GM12878 (cell line): ENCODE measurements around the gene AQP9. TPM values are rescaled to one million over a fixed set of nuclear protein-coding genes. Genes with fewer than 3 reads are reported as not detected.

Experiments
- ATAC-seq: fragments of 200-7000 bp; cut with Tn5 transposase; 3 replicates; pipeline ENCODE4 v1.9.1; 2020; ENCODE audit warnings: mild to moderate bottlenecking, moderate library complexity
- BruUV-seq: library from RNA; stranded (reverse); fragments of 400-500 nt; replicated peaks from 2 replicates; lab custom pipeline; 2021; lab: Mats Ljungman, UMichigan
- CTCF ChIA-PET: fragments of 300-600 bp; sonication (Branson Sonifier 250); formaldehyde crosslinking; extraction: SDS; loops from one replicate; lab custom pipeline; 2021; ENCODE audit warnings: inconsistent platforms; lab: Yijun Ruan, JAX
- POLR2A ChIA-PET: fragments of 350-600 bp; formaldehyde crosslinking; extraction: SDS; loops from one replicate; lab custom pipeline; 2021; ENCODE audit warnings: inconsistent platforms; lab: Charles Lee
- RAD21 ChIA-PET: fragments of 300-600 bp; sonication (Branson Sonifier 250); formaldehyde crosslinking; loops from one replicate; lab custom pipeline; 2023; ENCODE audit warnings: antibody characterized with exemption; ENCODE audit not compliant: unreplicated experiment; lab: Charles Lee
- SMC1A ChIA-PET: fragments of 300-600 bp; sonication (Branson Sonifier 250); formaldehyde crosslinking; loops from one replicate; lab custom pipeline; 2023; ENCODE audit not compliant: unreplicated experiment, uncharacterized antibody; lab: Charles Lee
- DNase-seq: peaks from one replicate; pipeline ENCODE4 v3.0.0-alpha.2; 2011; ENCODE audit warnings: low read depth, low spot score
- FAIRE-seq: peaks from 3 replicates; lab custom pipeline; 2011; peaks lifted over from hg19 to GRCh38; lab: Jason Lieb, UNC
- H2AFZ ChIP-seq: 2 replicates; pipeline ENCODE4 v1.6.0; 2011; ENCODE audit warnings: low read depth, low read length, control low read depth; ENCODE audit not compliant: control insufficient read depth
- H3K27ac ChIP-seq: 2 replicates; pipeline ENCODE4 v1.5.1; 2011; ENCODE audit warnings: control low read depth; ENCODE audit not compliant: control insufficient read depth, insufficient read depth
- H3K27me3 ChIP-seq, 2 experiments: replicated peaks in 1 of 2; 2 replicates each; pipeline versions ENCODE4 v1.6.0 to v1.6.1; 2011; ENCODE audit warnings: low read length in 1 of 2; ENCODE audit not compliant: control insufficient read depth in 2 of 2, insufficient read depth in 2 of 2
- H3K36me3 ChIP-seq, 2 experiments: 2 replicates each; pipeline ENCODE4 v1.5.1; 2011; ENCODE audit warnings: low read length in 1 of 2; ENCODE audit not compliant: control insufficient read depth in 2 of 2, insufficient read depth in 2 of 2
- H3K4me1 ChIP-seq: 2 replicates; pipeline ENCODE4 v1.6.1; 2011; ENCODE audit warnings: mild to moderate bottlenecking, low read length, moderate library complexity, mixed read lengths; ENCODE audit not compliant: control insufficient read depth, insufficient read depth
- H3K4me2 ChIP-seq: 2 replicates; pipeline ENCODE4 v1.6.0; 2011; ENCODE audit warnings: control low read depth; ENCODE audit not compliant: control insufficient read depth, insufficient read depth
- H3K4me3 ChIP-seq: fragments of 200-600 bp; sonication (generic); 2 replicates; pipeline ENCODE4 v1.5.1; 2016
- H3K79me2 ChIP-seq: 2 replicates; pipeline ENCODE4 v1.6.0; 2011; ENCODE audit warnings: low read length; ENCODE audit not compliant: control insufficient read depth, insufficient read depth
- H3K9ac ChIP-seq: 2 replicates; pipeline ENCODE4 v1.8.0; 2011; ENCODE audit warnings: low read length, control low read depth, mixed read lengths; ENCODE audit not compliant: control insufficient read depth, insufficient read depth
- H3K9me3 ChIP-seq: replicated peaks from 3 replicates; pipeline ENCODE4 v1.5.1; 2011; ENCODE audit warnings: mild to moderate bottlenecking, low read length; ENCODE audit not compliant: control insufficient read depth, insufficient read depth
- H4K20me1 ChIP-seq: 2 replicates; pipeline ENCODE4 v1.6.0; 2011; ENCODE audit not compliant: control insufficient read depth, insufficient read depth
- BMI1 ChIP-seq: fragments of 450-650 bp; IDR thresholded peaks from 2 replicates; pipeline ENCODE4 v1.6.1; 2016; ENCODE audit warnings: mild to moderate bottlenecking, moderate library complexity, borderline replicate concordance
- EGR1 ChIP-seq, 2 experiments: IDR thresholded peaks; 1 replicate in 1 of 2; 2 replicates in 1 of 2; pipeline ENCODE4 v1.6.1; 2011 to 2012; ENCODE audit warnings: low read depth in 2 of 2, low read length in 2 of 2, borderline replicate concordance in 1 of 2, mild to moderate bottlenecking in 1 of 2, moderate library complexity in 1 of 2
- EP300 ChIP-seq, 2 experiments: fragments of 150-350 bp in 1 of 2; IDR thresholded peaks; 2 replicates each; pipeline ENCODE4 v1.6.1; 2011 to 2012; ENCODE audit warnings: low read depth in 2 of 2, low read length in 2 of 2, borderline replicate concordance in 1 of 2, improper control_type of control experiment in 1 of 2, inconsistent platforms in 1 of 2; ENCODE audit not compliant: control insufficient read depth in 1 of 2
- ESRRA ChIP-seq: IDR thresholded peaks from 2 replicates; pipeline ENCODE4 v1.6.1; 2012; ENCODE audit warnings: mild to moderate bottlenecking, low read length, improper control_type of control experiment
- FOXM1 ChIP-seq: IDR thresholded peaks from 2 replicates; pipeline ENCODE4 v1.6.1; 2012; ENCODE audit warnings: low read depth, mild to moderate bottlenecking, inconsistent platforms, low read length, moderate library complexity
- GABPA ChIP-seq: IDR thresholded peaks from 2 replicates; pipeline ENCODE4 v1.6.1; 2014; ENCODE audit warnings: antibody characterized with exemption, low read depth, mild to moderate bottlenecking, inconsistent platforms
- IRF3 ChIP-seq: fragments of 450-650 bp; IDR thresholded peaks from 2 replicates; pipeline ENCODE4 v1.6.1; 2014; ENCODE audit warnings: mild to moderate bottlenecking
- NBN ChIP-seq: fragments of 450-650 bp; IDR thresholded peaks from 2 replicates; pipeline ENCODE4 v1.6.1; 2016
- NRF1 ChIP-seq: conservative IDR thresholded peaks from 2 replicates; pipeline ENCODE4 v1.6.1; 2011; ENCODE audit warnings: mild to moderate bottlenecking, low read depth, low read length, improper control_type of control experiment
- POLR2A ChIP-seq: IDR thresholded peaks from 2 replicates; pipeline ENCODE4 v1.6.1; 2011; ENCODE audit warnings: low read depth, mild to moderate bottlenecking, low read length
- POLR2AphosphoS5 ChIP-seq: IDR thresholded peaks from 2 replicates; pipeline ENCODE4 v1.6.1; 2011; ENCODE audit warnings: mild to moderate bottlenecking, low read length, inconsistent platforms
- RAD51 ChIP-seq: fragments of 450-650 bp; IDR thresholded peaks from 2 replicates; pipeline ENCODE4 v1.6.1; 2016; ENCODE audit warnings: moderate library complexity, mild to moderate bottlenecking, inconsistent platforms
- SREBF2 ChIP-seq: IDR thresholded peaks from 2 replicates; pipeline ENCODE4 v1.6.1; 2012; ENCODE audit warnings: mild to moderate bottlenecking, low read length
- TCF12 ChIP-seq: IDR thresholded peaks from 2 replicates; pipeline ENCODE4 v1.6.1; 2011; ENCODE audit warnings: low read depth, mild to moderate bottlenecking, low read length
- TCF7 ChIP-seq: IDR thresholded peaks from 2 replicates; pipeline ENCODE4 v1.6.1; 2014; ENCODE audit warnings: antibody characterized with exemption, borderline replicate concordance
- YY1 ChIP-seq: IDR thresholded peaks from 2 replicates; pipeline ENCODE4 v1.6.1; 2011; ENCODE audit warnings: low read depth, mild to moderate bottlenecking, low read length
- ZNF207 ChIP-seq: fragments of 450-650 bp; IDR thresholded peaks from 2 replicates; pipeline ENCODE4 v1.6.1; 2014; ENCODE audit warnings: antibody characterized with exemption, mild to moderate bottlenecking, borderline replicate concordance
- ZNF384 ChIP-seq: IDR thresholded peaks from 2 replicates; pipeline ENCODE4 v1.6.1; 2012; ENCODE audit warnings: low read depth, mild to moderate bottlenecking, low read length, improper control_type of control experiment, borderline replicate concordance
- WGBS: methylation state at CpG from one replicate; pipeline ENCODE4 v1.1.6; 2016; ENCODE audit warnings: low lambda C conversion rate; ENCODE audit not compliant: insufficient replicate concordance, insufficient coverage; ENCODE audit errors: missing lambda C conversion rate; 5-methylcytosine and 5-hydroxymethylcytosine counted together
- in situ Hi-C: fragments of 300-500 bp; cut with MboI; formaldehyde crosslinking; loops from 9 replicates; pipeline ENCODE4 v1.14.3; 2018; ENCODE audit warnings: mixed read lengths
- intact Hi-C: fragments of 100-400 bp; cut with micrococcal nuclease; formaldehyde crosslinking; loops from one replicate; pipeline ENCODE4 v1.14.2; 2022; ENCODE audit not compliant: unreplicated experiment
- polyA plus RNA-seq, 11 experiments: library from polyadenylated mRNA; depleted of rRNA in 4 of 11; unstranded in 6 of 11; stranded (reverse) in 5 of 11; fragments of >200 nt; fragmentation: Nextera tagmentation in 4 of 11; fragmentation: Illumina TruSeq in 1 of 11; extraction: Ambion mirVana in 4 of 11; extraction: Trizol in 1 of 11; gene quantifications; 1 replicate in 1 of 11; 2 replicates in 10 of 11; pipeline versions ENCODE4 v1.2.1 to v1.2.3, GENCODE V29; 2011 to 2016; ENCODE audit warnings: inconsistent platforms in 2 of 11, missing spikeins in 2 of 11, low read depth in 1 of 11
- total RNA-seq, 4 experiments: library from RNA; depleted of rRNA in 3 of 4; stranded (reverse); fragments of >200 nt in 3 of 4; fragmentation: Illumina TruSeq in 1 of 4; extraction: Trizol in 1 of 4; gene quantifications; 2 replicates each; pipeline versions ENCODE4 v1.2.1 to v1.2.3, GENCODE V29; 2013 to 2021
- TF ChIP-seq, protein P1 (sequence below): fragments of 450-650 bp; IDR thresholded peaks from 2 replicates; pipeline ENCODE4 v1.6.1; 2016; ENCODE audit warnings: mild to moderate bottlenecking

AQP9 gene
- total and polyA plus RNA-seq, 10 of the 15 experiments (the other 5 are each of a cell fraction or from before 2014, with no cell fraction given) = 0.05 to 3.0 (median 0.22) TPM

DNA sequence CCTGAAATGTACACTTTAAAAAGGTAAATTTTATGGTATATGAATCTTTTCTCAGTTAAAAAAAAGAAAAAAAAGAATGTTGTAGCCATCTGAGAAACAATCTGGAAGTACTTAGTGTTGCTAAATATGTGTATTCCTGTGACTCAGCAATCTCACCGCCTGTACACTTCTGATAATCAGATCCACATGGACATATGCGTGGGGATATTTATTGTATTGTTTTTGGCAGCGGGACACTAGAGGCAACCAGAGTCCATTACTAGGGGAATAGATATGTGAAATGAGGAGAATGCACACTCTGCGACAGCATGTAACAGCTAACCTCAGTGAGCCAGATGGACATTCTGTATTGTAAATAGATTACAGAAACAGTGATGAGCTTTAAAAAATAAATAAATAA lies 65.4 kb downstream of the AQP9 start:
- Histone ChIP-seq H3K36me3 (no peaks in the 10 kb centered on the region), H3K4me1 (no peaks in the 10 kb centered on the region), H2AFZ (no peak overlapping the region), H3K79me2 (no peaks in the 10 kb centered on the region), H3K27ac (no peak overlapping the region), H3K9me3 (no peaks in the 10 kb centered on the region), H3K27me3 (no peaks in the 10 kb centered on the region), H3K4me3 (no peak overlapping the region), H4K20me1 (no peaks in the 10 kb centered on the region), H3K9ac (no peak overlapping the region), H3K4me2 (no peak overlapping the region)
- TF ChIP-seq EGR1 (IDR thresholded peaks at IDR 0.05; ENCODE audit: borderline replicate concordance in 1 of 2, low read depth in 2 of 2, low read length in 2 of 2) (no peak), POLR2A (no peak), SREBF2 (no peak), POLR2AphosphoS5 (no peak), IRF3 (no peak), ZNF384 (no peak), NRF1 (no peak), TCF12 (no peak)
- RAD21 ChIA-PET = interaction anchor here (0.7 kb wide), 1 partner anchor 349 kb away, joined by 3 read pairs; no protein-coding TSS in a partner anchor
- SMC1A ChIA-PET = no interaction called here
- ATAC-seq (no peak), DNase-seq (no peak), FAIRE-seq (no peak)
- in situ Hi-C loops = no loop called here
- no TSS peak for BruUV-seq
- CTCF ChIA-PET = interaction anchor here (0.6 kb wide), 1 partner anchor 20 kb away, joined by 3 read pairs; no protein-coding TSS in a partner anchor
- POLR2A ChIA-PET = no interaction called here
- 51% methylated on average over 4 of the region's 4 CpGs for WGBS
- intact Hi-C loops = no loop called here

DNA sequence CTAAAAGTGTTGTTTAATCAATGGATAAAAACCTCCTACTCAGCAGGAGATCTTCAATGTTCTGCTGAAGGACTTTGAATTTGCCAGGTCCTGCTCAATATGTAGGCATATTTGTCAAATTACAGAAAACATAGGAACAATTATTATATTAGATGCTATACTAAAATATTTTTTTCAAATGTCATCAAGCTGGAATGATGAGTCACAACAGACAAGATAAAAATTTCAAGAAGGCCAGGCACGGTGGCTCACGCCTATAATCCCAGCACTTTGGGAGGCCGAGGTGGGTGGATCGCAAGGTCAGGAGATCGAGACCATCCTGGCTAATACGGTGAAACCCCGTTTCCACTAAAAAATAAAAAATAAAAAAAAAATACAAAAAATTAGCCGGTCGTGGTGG lies 68.0 kb downstream of the AQP9 start:
- no peak for FAIRE-seq
- TF ChIP-seq RAD51 = no peak
- TF ChIP-seq FOXM1 = no peak
- TF ChIP-seq NBN = no peak
- TF ChIP-seq GABPA = no peak
- no peak for TF ChIP-seq BMI1
- no peak for TF ChIP-seq EP300 (IDR thresholded peaks at IDR 0.05; ENCODE audit: borderline replicate concordance in 1 of 2, control insufficient read depth in 1 of 2, low read depth in 2 of 2, low read length in 2 of 2)
- TF ChIP-seq YY1 = no peak
- no peak for TF ChIP-seq ESRRA
- no peak for TF ChIP-seq ZNF207
- TF ChIP-seq, protein P1, sequence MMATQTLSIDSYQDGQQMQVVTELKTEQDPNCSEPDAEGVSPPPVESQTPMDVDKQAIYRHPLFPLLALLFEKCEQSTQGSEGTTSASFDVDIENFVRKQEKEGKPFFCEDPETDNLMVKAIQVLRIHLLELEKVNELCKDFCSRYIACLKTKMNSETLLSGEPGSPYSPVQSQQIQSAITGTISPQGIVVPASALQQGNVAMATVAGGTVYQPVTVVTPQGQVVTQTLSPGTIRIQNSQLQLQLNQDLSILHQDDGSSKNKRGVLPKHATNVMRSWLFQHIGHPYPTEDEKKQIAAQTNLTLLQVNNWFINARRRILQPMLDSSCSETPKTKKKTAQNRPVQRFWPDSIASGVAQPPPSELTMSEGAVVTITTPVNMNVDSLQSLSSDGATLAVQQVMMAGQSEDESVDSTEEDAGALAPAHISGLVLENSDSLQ = no peak
- no peak for TF ChIP-seq TCF7

More for the DNA sequence above, 68.0 kb downstream of the AQP9 start:
- Histone ChIP-seq H3K79me2 (no peaks in the 10 kb centered on the region), H2AFZ (no peak overlapping the region), H3K9me3 (no peaks in the 10 kb centered on the region), H3K9ac (no peak overlapping the region), H3K27ac (no peak overlapping the region), H3K36me3 (no peaks in the 10 kb centered on the region), H4K20me1 (no peaks in the 10 kb centered on the region), H3K4me2 (no peak overlapping the region), H3K27me3 (no peaks in the 10 kb centered on the region), H3K4me1 (no peaks in the 10 kb centered on the region), H3K4me3 (no peak overlapping the region)
- no peak for ATAC-seq
- intact Hi-C loops = no loop called here
- CTCF ChIA-PET = no interaction called here
- POLR2A ChIA-PET = interaction anchor here (0.7 kb wide), 1 partner anchor 593 kb away, joined by 4 read pairs; no protein-coding TSS in a partner anchor
- WGBS = 66% methylated on average over 9 of the region's 9 CpGs
- RAD21 ChIA-PET = no interaction called here
- no peak for DNase-seq
- SMC1A ChIA-PET = no interaction called here
- BruUV-seq = no TSS peak
- in situ Hi-C loops = no loop called here
